ENCODE measurements around the gene IL1RL2.

DNA sequence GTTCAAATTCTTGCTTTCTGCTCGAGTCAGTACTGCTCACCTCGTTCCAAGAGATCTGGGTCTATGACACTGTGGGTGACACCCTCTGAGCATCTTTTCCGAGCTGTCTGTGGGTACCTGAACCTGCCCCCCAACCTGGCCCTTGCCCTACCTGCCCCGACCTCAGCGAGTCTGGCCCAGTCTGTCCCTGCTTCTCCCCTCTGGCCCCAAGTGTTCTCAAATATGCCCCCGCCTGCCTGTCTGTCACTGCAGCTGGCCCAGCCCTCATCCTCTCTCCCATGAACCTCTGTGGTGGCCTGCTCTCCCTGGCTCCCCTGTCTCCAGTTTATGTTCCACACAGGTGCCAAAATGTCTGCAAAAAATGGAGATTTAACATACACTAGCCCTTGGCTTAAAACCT is 32.5 kb upstream of the IL1RL2 start:
- TF ChIP-seq CTCF (conservative IDR thresholded peaks at IDR 0.05; ENCODE audit: low read length) (no peak), EZH2phosphoT487 (IDR thresholded peaks at IDR 0.05; ENCODE audit: borderline replicate concordance) (no peak)

All from Loucy (cell line).